ENCODE results near the gene LIFR. TPM values are rescaled to one million over a fixed set of nuclear protein-coding genes. Genes with fewer than 3 reads are reported as not detected.

Gene LIFR
- total and polyA plus RNA-seq, 2 of the 4 experiments (the other 2 are of a cell fraction): 1.9 to 10.4 TPM

- TF ChIP-seq USF2 (IDR thresholded peaks at IDR 0.05; ENCODE audit: low read depth, low read length) (no peak), MAFK (IDR thresholded peaks at IDR 0.05; ENCODE audit: low read depth, low read length) (no peak)
These were observed 129.2 kb downstream of the LIFR start (continued) for GRCh38 chr5:38426986-38427950.

GRCh38 chr5:38426490-38426889 lies 130.0 kb downstream of the LIFR start:
- in situ Hi-C loops (cut with MboI; ENCODE audit: low sequenced_read_pairs): no loop called here
- peak; percentile 58 for DNase-seq

More at GRCh38 chr5:38426490-38426889, 130.0 kb downstream of the LIFR start:
- no peak overlapping the region for H3K4me3 ChIP-seq (ENCODE audit: insufficient read depth, low read depth, low read length)
- no peak overlapping the region for H3K27ac ChIP-seq (ENCODE audit: insufficient read depth, low read length)
- H3K4me1 ChIP-seq (ENCODE audit: control insufficient read depth, insufficient read depth, low read length): peaks cover 13% of the 10 kb centered on the region
- intact Hi-C loops (cut with micrococcal nuclease) (no loop called here), dilution Hi-C loops (cut with HindIII; ENCODE audit: low sequenced_read_pairs, unreplicated experiment) (no loop called here)
- TF ChIP-seq CEBPB (IDR thresholded peaks at IDR 0.05; ENCODE audit: low read depth, low read length) (peak; percentile 79), USF2 (IDR thresholded peaks at IDR 0.05; ENCODE audit: low read depth, low read length) (no peak)
- no peaks in the 10 kb centered on the region for H3K27me3 ChIP-seq (ENCODE audit: control insufficient read depth, insufficient read depth, low read length)
- H3K36me3 ChIP-seq (ENCODE audit: control insufficient read depth, insufficient read depth, low read length): no peaks in the 10 kb centered on the region
- H2AK9ac ChIP-seq (replicated peaks; ENCODE audit: low read depth, low read length, poor library complexity): peak overlapping the region; percentile 68
- BruUV-seq (replicated peaks): no TSS peak
- peak overlapping the region; percentile 75 for H2BK120ac ChIP-seq (ENCODE audit: low read depth, low read length)
- peak overlapping the region; percentile 73 for H4K5ac ChIP-seq (ENCODE audit: low read depth, low read length)
- peak overlapping the region; percentile 83 for H2BK20ac ChIP-seq (ENCODE audit: low read depth, low read length)
- H3K79me1 ChIP-seq (ENCODE audit: low read depth in 1 of 2, low read length in 2 of 2): no peaks in the 10 kb centered on the region
- H3K9me1 ChIP-seq (ENCODE audit: insufficient read depth, low read length): peaks cover 2% of the 10 kb centered on the region
- WGBS, 2 experiments (ENCODE audit: extremely low coverage in 2 of 2, insufficient read length in 1 of 2): no CpG with 5 or more reads among the region's 1 CpG
- POLR2A ChIA-PET (ENCODE audit: unreplicated experiment): no interaction called here
- peak overlapping the region; percentile 37 for H2BK5ac ChIP-seq (ENCODE audit: low read depth, low read length, poor library complexity, severe bottlenecking)
- H3K23ac ChIP-seq (ENCODE audit: low read depth, low read length): peak overlapping the region; percentile 40; the same call in 1 of the 2 replicates
- peak overlapping the region; percentile 9 for H2AFZ ChIP-seq (replicated peaks; ENCODE audit: low read length, poor library complexity)
- no peak overlapping the region for H3K9ac ChIP-seq (ENCODE audit: low read depth, low read length)
- H4K91ac ChIP-seq (ENCODE audit: insufficient read depth, low read depth, low read length): peak overlapping the region; percentile 49; the same call in 1 of the 2 replicates
- peak; percentile 51 for ATAC-seq (ENCODE audit: low read depth)
- H2BK15ac ChIP-seq (ENCODE audit: low read depth, low read length): peak overlapping the region; percentile 30; the same call in 2 of the 3 replicates
- H3K4ac ChIP-seq (ENCODE audit: low read depth, low read length): peak overlapping the region; percentile 56
- H2AK5ac ChIP-seq (ENCODE audit: low read depth, low read length): peak overlapping the region; percentile 57
- no peak overlapping the region for H3K4me2 ChIP-seq (ENCODE audit: low read depth, low read length)
- no peaks in the 10 kb centered on the region for H3K9me3 ChIP-seq (ENCODE audit: control insufficient read depth, insufficient read depth, low read length)
- H4K8ac ChIP-seq (ENCODE audit: low read depth in 2 of 2, low read length in 2 of 2): peak overlapping the region; percentile 8 to 80; a peak in 3 of 4 replicates
- peak overlapping the region; percentile 38; the same call in 1 of the 2 replicates for H3K18ac ChIP-seq (ENCODE audit: low read depth, low read length)
- CTCF ChIA-PET: interaction anchor here (1.3 kb wide), 1 partner anchor 15 kb away, joined by 4 read pairs; no protein-coding TSS in a partner anchor
- H3K56ac ChIP-seq (ENCODE audit: extremely low read depth, insufficient read depth, low read length): no peak overlapping the region
- H3K14ac ChIP-seq (replicated peaks; ENCODE audit: low read depth, low read length): peak overlapping the region; percentile 85
- no peaks in the 10 kb centered on the region for H4K20me1 ChIP-seq (ENCODE audit: insufficient read depth, low read length)
